ENCODE measurements around the gene B3GALNT1.

Gene B3GALNT1, protein sequence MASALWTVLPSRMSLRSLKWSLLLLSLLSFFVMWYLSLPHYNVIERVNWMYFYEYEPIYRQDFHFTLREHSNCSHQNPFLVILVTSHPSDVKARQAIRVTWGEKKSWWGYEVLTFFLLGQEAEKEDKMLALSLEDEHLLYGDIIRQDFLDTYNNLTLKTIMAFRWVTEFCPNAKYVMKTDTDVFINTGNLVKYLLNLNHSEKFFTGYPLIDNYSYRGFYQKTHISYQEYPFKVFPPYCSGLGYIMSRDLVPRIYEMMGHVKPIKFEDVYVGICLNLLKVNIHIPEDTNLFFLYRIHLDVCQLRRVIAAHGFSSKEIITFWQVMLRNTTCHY

DNA sequence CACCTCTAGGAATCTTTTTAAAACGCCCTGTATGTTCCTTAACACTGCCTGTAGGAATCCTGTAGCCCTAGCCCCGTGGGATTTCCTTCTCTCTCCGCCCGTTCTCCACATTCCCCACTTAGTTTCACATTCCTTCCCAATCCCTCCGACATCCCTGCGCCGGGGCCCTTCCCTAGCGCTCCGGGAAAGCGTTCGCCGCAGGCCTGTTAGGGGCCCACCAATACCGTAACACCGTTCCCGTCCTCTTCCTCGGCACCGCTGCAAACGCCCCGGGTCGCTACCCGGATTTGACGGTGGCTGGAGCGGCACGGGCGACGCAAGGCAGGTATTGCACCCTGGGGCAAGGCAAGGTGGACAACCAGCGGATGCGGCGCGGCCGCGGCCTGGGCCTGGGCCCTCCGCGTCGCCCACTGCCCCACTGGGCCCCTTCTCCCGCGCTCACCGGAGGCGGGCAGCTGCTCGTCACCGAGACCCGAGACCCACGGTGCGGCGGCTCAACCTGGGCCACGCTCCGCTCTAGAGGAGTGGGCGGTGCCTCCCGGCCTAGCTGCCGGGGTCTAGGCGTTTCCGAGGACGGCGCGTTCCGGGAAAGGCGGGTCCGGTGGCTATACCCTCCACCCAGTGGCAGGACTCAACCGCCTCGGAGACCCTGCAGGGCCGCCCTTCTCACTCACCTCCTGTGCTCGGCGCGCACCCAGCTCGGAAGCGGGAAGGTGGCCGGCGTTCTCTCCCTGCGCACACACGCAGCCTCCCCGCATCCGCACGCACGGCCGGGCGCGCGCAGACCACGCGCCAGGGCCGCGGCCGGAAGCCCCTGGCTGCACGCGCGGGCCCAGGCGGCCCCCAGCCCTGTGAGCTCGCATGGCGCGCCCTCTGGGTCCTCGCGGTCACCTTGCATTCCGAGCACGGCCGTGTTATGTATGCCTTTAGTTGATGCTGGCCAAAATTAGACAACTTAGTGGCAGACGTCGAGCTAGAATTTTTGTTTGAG lies at the start of gene B3GALNT1:
Gene B3GALNT1, minus strand, starts transcription at position 789 of the 991 bp plus-strand sequence. CDS start 18,595 bp downstream, outside the sequence.
- peak; percentile 54 for DNase-seq (ENCODE audit: low spot score)

DNA sequence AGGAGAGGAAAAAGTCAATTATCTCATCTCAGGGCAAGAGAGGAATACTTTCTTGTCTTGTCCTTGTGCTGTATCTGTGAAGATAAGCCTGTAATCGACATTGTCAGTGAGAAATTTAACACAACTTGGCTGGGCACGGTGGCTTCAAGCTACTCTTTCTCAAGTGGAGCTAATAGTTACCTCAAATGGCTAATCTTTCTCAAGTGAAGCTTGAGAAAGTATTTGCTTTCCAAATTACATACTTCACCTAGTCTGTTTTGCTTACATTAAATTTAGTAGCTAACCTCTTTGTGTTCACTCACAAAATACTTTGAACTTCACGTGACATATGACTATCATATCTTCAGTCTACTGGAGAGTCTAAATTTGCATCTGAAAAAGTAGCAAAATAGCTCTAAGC lies 48.3 kb upstream of the B3GALNT1 start:
- no peak for DNase-seq (ENCODE audit: low spot score)

DNA sequence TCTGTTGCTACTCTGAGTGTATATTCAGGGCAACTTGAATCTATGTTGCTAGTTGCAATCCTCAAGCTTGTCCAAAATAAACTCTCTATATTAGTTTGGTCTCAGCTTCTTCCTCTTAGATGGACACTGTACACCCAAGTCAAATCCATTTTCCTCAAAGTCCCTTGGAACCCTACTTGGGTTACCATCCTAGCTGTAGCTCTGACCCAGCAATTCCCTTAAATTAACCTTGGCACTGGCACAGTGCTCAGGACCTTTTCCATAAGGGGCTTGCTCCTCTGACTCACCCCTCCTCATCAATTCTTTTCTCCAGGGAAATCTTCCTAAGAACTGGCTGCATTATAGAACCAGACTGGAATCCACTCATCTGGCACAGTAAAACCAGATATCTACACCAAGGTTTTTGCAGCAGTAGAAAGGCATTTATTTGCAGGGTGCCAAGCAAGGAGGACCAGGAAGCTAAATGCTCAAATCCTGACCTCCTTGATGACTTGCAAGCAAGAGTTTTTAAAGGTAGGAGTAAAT lies 44.9 kb upstream of the B3GALNT1 start:
- no peak for DNase-seq (ENCODE audit: low spot score)

DNA sequence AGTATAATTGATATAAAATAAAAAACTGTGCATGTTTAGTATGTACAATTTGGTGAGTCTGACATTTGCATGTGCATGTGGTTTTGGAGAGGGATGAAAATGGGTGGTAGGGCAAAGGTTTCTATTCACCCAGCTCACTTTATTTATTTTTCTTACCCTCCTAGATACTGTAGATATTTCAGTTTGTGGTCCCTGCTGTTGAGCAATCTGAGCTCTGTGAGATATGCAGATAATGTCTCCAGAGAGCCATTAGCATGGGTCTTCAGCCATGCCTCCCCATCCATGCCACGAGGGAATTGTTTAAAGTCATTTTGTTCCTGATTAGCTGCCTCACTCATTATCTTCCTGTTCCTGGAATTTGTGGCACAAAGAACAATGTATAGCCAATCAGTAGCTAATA lies 44.4 kb upstream of the B3GALNT1 start:
- no peak for DNase-seq (ENCODE audit: low spot score)

DNA sequence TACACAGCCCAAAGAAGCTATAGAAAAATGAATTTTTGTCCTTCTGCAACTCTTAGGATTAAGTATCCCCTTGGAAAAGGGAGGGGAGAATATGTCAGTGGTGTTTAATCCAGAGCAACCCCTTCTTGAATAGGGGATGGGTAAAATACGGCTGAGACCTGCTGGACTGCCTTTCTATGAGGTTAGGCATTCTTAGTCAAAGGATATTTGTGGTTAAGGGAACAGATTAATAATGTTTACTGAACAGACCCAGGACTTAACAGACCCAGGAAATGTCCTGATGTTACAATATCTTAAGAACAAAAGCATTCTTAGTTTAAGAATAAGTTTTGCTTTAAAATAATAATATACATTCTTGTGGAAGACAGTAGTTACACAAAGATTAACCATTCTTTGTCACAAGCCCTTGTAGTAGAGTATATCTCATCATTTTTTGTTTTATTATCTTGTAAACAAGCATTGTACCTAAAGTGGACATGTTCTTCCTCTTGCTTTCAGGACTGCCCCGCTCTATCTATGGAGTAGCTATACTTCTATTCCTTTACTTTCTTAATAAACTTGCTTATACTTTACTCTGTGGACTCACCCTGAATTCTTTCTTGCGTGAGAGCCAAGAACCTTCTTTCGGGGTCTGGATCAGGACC lies 43.8 kb upstream of the B3GALNT1 start:
- DNase-seq (ENCODE audit: low spot score), result no peak

DNA sequence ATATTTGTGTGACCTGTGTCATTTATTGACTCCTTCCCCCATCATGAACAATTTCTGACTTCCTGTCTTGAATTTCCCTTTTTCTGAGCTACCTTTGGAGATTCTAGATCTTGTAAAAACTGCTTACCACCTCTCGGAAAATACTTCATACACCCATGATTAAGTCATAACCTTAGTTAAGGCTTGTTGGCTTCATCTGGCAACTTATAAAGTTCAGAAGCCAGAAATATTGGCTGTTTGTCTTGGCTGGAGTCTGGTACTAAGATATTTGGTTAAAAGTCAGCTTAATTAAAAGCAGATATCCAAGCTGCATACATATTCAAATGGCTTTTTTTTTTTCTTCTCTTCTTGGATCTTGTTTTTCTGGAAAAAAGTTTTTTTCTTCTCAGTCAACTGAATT lies 37.3 kb upstream of the B3GALNT1 start:
- DNase-seq (ENCODE audit: low spot score), result no peak

DNA sequence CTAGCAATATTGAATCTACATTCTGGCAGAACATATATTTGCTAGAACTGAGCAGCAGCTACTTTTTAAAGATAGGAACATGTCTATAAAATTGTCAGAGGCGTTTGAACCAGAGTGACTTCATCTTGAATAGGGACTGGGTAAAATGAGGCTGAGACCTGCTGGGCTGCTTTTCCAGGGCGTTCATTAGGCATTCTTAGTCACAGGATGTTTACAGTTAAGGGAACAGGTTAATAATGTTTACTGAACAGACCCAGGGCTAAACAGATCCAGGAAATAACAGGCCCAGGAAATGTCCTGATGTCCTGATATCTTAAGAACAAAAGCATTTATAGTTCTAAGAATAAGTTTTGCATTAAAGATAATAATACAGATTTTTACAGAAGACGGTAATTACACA lies 34.5 kb upstream of the B3GALNT1 start:
- no peak for DNase-seq (ENCODE audit: low spot score)

DNA sequence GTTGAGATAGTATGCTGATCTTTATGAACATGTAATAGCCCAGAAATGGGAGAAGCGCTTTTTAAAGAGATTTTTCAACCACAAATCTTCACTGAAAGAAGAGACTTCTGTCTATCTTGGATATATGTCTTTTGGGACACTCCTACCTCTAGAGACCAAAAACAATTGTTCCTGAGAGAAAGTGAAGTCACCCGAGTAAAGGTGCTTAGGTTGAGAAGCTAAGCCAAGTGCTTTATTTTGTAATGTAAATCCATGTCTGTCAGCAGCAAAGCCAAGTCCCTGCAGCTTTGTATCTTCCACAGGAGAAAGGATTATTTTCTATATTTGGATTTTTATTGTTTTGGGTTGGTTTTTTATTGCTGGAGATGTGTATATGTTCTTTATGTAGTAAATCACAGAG lies 32.1 kb upstream of the B3GALNT1 start:
- DNase-seq (ENCODE audit: low spot score), result no peak

DNA sequence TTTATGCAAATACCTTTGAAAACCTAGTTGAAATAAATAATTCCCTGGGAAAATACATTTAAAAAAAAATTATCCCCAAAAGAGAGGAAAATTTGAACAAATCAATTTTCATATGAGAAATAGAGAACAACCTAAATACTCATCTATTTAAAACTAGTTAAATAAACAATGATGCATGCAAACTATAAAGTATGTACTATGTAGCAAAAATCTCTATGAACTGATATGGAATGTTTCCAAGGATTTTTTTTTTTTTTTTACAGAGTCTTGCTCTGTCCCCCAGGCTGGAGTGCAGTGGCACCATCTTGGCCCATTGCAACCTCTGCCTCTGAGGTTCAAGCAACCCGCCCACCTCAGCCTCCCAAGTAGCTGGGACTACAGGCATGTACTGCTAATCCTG lies 27.2 kb upstream of the B3GALNT1 start:
- no peak for DNase-seq (ENCODE audit: low spot score)

DNA sequence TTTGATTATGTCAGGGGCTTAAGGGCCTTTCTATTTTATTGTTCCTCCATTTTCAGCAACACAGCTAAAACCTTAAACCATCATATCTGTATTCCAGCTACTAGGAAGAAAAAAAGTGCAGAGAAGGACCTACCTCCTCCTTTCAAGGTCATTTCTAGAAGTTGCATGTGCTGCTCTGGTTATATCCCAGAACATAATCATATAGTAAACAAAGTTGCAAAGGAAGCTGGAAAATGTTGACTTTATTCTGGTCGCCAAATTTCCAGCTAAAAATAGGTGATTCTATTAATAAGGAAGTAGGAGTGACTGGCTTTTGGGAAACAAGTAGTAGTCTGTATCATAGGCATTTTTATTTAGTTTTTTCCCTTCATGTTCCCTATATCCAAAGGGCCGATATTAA lies 21.3 kb upstream of the B3GALNT1 start:
- no peak for DNase-seq (ENCODE audit: low spot score)

DNA sequence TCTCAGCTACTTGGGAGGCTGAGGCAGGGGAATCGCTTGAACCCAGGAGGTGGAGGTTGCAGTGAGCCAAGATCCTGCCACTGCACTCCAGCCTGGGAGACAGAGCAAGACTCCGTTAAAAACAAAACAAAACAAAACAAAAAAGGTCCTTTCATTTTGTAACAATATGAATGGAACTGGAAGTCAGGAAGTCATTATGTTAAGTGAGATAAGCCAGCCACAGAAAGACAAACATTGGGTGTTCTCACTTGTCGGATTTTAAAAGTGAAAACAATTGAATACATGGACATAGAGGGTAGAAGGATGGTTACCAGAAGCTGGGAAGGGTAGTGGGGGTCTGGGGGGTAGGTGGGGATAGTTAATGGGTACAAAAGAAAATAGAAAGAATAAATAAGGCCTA lies 12.5 kb upstream of the B3GALNT1 start:
- DNase-seq (ENCODE audit: low spot score), result no peak

DNA sequence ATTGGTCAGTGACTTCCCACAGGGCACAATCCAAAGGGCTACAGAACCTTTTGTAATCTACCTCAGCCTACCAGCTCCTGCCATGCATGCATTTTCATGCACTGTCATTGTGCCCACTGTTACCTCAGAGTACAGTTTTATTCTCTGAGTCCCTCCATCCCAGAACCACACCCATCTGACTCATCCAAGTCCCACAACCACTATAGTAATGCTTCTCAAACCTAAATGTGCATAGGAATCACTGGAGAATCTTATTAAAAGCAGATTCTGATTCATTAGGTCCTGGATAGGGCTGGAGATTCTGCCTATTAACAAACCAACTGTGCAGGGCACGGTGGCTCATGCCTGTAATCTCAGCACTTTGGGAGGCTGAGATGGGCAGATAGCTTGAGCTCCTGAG lies 3.7 kb upstream of the B3GALNT1 start:
- DNase-seq (ENCODE audit: low spot score), result no peak

DNA sequence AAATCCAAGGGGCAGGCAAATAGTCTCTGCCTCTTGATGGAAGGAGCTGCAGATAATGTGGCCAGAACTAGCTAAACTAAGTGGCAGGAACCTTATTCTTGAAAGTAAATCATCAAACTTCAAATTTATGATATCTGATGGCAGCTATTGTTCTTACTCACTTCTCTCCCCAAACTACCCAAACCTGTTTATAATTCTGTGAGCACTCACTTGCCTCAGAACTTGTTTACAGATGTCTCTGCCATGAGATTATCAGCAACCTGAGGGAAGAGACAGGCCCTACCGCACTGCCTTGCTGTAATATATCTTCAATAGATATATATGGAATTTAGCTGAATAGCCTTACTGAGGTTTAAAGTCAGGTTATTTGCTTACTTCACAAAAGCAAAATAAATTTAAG lies 2.2 kb upstream of the B3GALNT1 start:
- DNase-seq (ENCODE audit: low spot score), result no peak

DNA sequence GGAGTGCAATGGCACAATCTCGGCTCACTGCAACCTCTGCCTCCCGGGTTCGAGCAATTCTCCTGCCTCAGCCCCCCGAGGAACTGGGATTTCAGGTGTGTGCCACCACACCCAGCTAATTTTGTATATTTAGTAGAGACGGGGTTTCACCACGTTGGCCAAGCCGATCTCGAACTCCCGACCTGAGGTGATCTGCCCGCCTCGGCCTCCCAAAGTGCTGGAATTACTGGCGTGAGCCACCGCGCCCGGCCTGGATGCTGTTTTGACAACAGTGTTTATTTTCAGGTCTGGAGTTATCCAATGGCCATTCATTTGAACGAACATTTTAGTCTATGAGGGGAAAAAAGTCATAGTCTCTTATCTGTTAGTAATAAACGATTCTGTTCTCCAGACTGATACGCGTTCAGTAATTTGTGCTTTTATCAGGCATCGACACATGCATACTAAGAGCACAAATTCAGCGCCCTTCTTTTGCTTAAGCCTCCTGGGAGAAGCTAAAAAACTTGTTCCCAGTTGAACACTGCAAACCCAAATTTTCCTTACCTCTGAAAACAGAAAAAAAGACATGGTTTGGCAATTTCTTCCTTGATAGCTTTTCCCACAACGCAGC lies 1.3 kb downstream of the B3GALNT1 start:
- no peak for DNase-seq (ENCODE audit: low spot score)

DNA sequence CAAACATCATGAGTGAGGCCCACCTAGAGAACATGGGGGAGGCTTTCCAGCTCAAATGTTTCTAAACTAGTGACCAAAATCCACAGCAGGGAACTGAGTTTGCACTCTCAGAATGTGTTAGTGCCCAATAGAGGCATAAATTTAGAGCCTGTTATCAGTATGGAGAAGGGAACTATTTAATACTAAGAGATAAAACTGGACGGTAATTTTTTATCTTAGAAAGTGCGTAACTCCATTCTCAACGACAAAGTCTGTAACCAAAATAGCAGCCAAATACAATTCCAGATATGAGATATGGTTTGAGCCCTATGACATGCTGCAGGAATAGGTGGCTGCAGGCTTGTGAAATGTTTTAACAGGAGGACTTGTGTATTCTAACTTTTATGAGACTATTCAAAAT lies 3.5 kb downstream of the B3GALNT1 start:
- DNase-seq (ENCODE audit: low spot score), result no peak

DNA sequence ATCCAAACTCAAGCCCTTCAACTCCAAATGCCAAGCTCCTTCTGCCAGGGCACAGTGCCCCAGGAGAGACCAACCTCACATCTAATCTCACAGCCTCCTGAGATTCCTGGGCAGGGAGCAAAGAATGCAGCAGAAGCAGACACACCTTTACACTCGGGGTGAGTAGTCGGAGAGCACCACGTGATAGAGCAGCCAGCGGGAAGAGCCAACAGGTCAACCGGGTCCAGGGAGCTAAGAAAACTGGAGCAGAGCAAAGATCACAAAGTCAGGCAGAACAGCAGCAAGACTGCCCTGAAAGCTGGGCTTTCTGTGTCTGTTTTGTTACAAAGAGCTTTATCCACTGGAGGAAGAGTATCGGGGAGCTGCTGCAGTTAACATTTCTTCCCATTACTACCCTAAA lies 4.2 kb downstream of the B3GALNT1 start:
- DNase-seq (ENCODE audit: low spot score), result no peak

DNA sequence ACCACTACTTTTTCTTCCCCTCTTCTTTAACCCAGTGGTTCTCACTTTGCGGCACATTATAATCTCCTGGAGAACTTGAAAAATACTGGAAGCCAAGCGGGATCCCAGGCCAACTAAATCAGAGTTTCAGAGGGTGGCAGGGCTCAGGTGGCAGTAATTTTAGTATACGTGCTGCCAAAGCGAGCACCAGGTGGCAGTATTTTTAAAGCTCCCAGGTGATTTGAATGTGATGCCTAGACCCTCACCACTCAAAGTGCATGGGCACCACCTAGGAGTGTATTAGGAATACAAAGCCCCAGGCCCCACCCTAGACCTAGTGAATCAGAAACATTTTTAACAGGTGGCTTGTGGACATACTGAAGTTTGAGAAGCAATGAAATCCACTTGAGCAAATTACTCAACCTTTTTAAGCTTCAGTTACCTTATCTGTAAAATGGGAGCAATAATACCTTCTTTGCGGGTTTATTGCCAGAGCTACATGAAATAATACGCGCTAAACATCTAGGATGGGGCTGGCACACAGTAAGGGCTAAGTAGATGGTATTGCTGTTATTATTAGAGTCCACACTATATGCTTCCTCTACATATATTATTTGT lies 8.3 kb downstream of the B3GALNT1 start:
- DNase-seq (ENCODE audit: low spot score), result no peak

DNA sequence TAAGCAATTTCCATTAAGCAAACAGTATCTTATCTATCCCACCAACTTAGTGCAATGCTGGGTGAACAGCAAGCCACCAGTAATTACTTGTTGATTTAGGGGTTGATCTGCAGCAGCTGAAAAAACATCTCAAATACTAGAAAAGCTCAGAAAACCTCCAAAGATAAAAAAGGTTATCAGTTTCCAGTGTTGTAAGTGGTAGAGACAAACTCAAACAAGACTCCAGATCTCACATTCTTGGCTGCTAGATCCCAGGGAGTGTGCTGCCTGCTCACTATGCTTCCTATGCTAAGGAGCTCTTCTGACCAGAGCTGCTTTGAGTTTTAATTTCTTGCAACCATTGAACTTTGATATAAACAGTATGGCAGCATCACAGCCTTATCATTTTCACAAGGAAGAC lies 11.3 kb downstream of the B3GALNT1 start:
- no peak for DNase-seq (ENCODE audit: low spot score)

DNA sequence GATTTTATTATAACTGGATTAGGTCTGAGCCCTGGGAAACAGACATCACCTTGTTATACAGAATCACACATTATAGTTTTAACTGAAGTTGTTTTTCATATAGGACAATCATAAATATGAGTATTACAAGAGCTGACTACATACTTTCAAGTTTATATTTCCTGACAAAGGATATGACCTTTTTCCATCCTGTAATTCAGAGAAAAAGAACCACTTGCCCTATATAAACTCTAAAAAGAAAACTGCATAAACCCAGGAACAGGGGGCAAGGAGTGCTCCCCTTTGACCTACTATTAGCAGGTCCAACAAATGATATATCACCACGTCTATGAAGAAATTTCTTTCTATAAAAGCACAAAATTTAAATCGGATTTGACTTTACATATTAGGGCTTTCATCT lies 20.9 kb downstream of the B3GALNT1 start:
- no peak for DNase-seq (ENCODE audit: low spot score)

DNA sequence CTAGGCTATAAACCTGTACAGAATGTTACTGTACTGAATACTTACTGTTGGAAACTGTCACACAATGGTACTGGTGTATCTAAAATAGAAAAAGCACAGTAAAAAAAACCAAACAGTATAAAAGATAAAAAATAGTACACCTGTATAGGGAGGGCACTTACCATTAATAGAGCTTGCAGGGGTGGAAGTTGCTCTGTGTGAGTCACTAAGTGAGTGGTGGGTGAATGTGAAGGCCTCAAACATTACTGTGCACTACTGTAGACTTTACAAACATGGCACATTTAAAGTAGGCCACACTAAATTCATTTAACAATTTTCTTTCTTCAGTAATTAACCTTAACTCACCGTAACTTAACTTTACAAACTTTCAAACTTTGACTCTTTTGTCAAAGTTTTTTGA lies 22.0 kb downstream of the B3GALNT1 start:
- DNase-seq (ENCODE audit: low spot score), result no peak

DNA sequence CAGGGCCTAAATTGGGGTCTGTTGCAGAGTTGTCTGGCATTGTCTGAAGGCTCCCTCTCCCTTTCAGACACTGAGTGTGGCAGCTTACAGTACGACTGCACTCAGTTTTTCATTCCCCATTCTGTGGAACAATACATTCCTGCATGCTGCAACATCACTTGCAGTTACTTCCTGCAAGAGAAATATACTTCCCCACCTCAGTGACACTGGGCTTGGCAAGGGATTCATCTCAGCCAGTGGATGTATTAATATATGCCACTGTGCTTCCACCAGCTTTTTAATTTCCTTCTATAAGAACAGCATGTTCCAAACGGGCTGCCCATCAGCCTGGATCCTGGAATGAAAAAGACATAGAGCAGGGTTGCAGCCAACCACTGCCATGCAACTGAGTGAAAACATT lies 23.1 kb downstream of the B3GALNT1 start:
- DNase-seq (ENCODE audit: low spot score), result no peak

DNA sequence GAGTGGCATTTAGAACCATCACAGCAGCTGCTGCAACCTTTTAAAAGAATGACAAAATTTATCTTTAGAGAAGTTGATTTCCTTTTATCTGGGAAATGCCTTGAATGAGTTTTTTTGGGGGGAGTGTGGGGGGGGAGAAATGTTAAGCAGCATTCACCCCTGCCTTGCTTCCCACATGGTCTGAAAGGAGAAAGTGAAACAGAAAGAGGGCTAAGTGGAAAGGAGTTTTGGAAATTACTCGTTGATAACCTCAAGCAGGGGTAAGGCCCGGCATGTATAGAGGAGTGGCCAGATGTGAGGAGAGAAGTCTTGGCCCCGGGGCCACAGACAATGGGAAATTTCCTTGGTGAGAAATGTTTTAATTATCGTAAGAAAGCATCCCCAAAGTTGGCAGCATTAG lies 23.5 kb downstream of the B3GALNT1 start:
- no peak for DNase-seq (ENCODE audit: low spot score)

Measured in Ammon's horn (tissue), 1 donor.